ENCODE measurements around the gene PLAAT3.
"Not testable (repeated sequence)": the region's sequence is repeated elsewhere in the genome, so short reads cannot be mapped to it uniquely, and the experiment has no call there.

Gene PLAAT3

GRCh38 chr11:63635762-63636465, 21.7 kb upstream of the PLAAT3 start:
- H3K27ac ChIP-seq = no peak overlapping the region

GRCh38 chr11:63629426-63629825, 15.2 kb upstream of the PLAAT3 start:
- TF ChIP-seq CTCF (conservative IDR thresholded peaks at IDR 0.05) (no peak), ZFX (IDR thresholded peaks at IDR 0.05) (no peak)
- no peak overlapping the region for H3K27ac ChIP-seq

More at GRCh38 chr11:63635762-63636465, 21.7 kb upstream of the PLAAT3 start:
- TF ChIP-seq CTCF (conservative IDR thresholded peaks at IDR 0.05) (peak; percentile 87), ZFX (IDR thresholded peaks at IDR 0.05) (no peak)

DNA sequence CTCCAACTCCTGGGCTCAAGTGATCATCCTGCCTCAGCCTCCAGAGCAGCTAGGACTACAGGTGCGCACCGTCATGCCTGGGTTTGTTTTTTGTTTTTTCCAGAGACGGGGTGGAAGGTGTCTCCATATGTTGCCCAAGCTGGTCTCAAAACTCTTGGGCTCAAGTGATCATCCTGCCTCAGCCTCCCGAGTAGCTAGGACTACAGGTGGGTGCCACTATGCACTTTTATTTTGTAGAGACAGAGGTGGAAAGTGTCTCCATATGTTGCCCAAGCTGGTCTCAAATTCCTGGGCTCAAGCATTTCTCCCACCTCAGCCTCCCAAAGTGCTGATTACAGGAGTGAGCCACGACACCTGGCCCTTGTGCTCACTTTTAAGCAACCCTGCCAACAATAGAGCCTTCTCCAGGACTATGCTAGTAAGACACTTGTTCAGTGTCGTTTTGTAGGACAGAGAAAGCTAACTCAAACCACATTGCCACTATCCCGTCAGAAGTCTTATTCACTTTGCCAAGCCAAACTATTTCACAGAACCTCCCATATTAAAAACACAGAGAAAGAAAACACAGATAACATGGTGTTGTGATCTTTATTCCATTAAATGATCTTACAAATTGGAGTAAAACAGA, 9.4 kb upstream of the PLAAT3 start:
- no peak for TF ChIP-seq CTCF (conservative IDR thresholded peaks at IDR 0.05)
- TF ChIP-seq ZFX (IDR thresholded peaks at IDR 0.05) = no peak
- H3K27ac ChIP-seq = no peak overlapping the region

- H3K27ac ChIP-seq = no peak overlapping the region; the same call in 1 of the 2 replicates
- TF ChIP-seq CTCF (conservative IDR thresholded peaks at IDR 0.05) (no peak), ZFX (IDR thresholded peaks at IDR 0.05) (no peak)
Observed at GRCh38 chr11:63622323-63622722, 8.1 kb upstream of the PLAAT3 start.

GRCh38 chr11:63621071-63621470, 6.8 kb upstream of the PLAAT3 start:
- TF ChIP-seq ZFX (IDR thresholded peaks at IDR 0.05) = no peak
- no peak for TF ChIP-seq CTCF (conservative IDR thresholded peaks at IDR 0.05)
- no peak overlapping the region for H3K27ac ChIP-seq

- TF ChIP-seq ZFX (IDR thresholded peaks at IDR 0.05) (no peak), CTCF (conservative IDR thresholded peaks at IDR 0.05) (no peak)
- no peak overlapping the region for H3K27ac ChIP-seq
Observed at GRCh38 chr11:63619967-63620366, 5.7 kb upstream of the PLAAT3 start.

DNA sequence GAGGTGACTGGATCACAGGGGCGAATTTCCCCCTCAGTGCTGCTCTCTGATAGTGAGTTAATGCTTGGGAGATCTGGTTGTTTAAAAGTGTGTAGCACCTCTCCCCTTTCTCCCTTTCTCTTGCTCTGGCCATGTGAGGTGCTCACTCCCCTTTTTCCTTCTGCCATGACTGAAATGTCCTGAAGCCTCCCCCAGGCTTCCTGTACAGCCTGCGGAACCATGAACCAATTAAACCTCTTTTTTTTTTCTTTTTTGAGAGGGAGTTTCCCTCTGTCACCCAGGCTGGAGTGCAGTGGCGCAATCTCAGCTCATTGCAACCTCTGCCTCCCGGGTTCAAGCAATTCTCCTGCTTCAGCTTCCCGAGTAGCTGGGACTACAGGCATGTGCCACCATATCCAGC, 3.5 kb upstream of the PLAAT3 start:
- H3K27ac ChIP-seq = not testable (repeated sequence)

DNA sequence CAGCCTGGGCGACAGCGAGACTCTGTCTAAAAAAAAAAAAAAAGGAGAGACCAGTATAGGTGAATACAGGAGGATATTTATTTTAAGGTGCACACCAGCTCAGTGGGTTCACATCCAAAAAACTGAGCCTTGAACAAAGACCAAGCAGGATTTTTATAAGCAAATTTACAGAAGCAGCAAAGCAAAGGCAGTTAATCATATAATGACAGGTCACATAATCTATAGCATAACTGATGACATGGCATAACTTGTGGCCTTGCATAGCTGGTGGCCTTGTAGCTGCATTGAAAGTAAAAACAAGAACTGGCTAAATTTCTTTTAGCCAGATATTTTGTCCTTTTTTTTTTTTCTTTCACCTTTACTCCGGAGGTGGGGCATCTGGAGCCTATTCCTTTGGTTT, 2.7 kb upstream of the PLAAT3 start:
- no peak overlapping the region for H3K27ac ChIP-seq
- TF ChIP-seq CTCF (conservative IDR thresholded peaks at IDR 0.05) = no peak
- TF ChIP-seq ZFX (IDR thresholded peaks at IDR 0.05) = no peak
